GM10266 (cell line): Measurements from ENCODE around the gene VRK1.

Experiments used
- DNase-seq: peaks from one replicate; pipeline ENCODE4 v3.0.0; 2012; ENCODE audit errors: extremely low spot score
- TF ChIP-seq, protein P1 (sequence below): IDR thresholded peaks from 2 replicates; pipeline ENCODE4 v1.5.1; 2012; ENCODE audit warnings: mild to moderate bottlenecking, low read depth; ENCODE audit not compliant: control insufficient read depth, insufficient read depth; ENCODE audit errors: missing control alignments

VRK1 gene

DNA sequence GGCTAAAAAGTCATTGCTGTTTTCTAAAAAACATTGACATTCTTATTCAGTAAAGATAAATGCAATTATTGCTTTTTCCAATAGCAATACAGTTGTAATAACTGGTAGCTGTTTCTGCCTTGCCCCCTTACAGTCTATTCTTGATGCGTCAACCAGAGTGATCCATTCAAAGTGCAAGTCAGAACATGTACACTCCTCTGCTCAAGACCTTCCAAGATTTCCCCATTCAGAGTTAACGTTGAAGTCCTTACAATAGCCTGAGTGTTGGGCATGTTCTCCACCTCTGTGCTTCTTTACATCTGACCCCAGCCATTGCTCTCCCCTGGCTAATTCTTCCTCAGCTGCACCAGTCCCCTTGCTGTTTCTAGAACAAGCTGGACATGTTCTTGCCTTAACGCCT lies 24.3 kb downstream of the VRK1 start:
- DNase-seq: no peak
- TF ChIP-seq, protein P1, sequence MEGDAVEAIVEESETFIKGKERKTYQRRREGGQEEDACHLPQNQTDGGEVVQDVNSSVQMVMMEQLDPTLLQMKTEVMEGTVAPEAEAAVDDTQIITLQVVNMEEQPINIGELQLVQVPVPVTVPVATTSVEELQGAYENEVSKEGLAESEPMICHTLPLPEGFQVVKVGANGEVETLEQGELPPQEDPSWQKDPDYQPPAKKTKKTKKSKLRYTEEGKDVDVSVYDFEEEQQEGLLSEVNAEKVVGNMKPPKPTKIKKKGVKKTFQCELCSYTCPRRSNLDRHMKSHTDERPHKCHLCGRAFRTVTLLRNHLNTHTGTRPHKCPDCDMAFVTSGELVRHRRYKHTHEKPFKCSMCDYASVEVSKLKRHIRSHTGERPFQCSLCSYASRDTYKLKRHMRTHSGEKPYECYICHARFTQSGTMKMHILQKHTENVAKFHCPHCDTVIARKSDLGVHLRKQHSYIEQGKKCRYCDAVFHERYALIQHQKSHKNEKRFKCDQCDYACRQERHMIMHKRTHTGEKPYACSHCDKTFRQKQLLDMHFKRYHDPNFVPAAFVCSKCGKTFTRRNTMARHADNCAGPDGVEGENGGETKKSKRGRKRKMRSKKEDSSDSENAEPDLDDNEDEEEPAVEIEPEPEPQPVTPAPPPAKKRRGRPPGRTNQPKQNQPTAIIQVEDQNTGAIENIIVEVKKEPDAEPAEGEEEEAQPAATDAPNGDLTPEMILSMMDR: no peak

DNA sequence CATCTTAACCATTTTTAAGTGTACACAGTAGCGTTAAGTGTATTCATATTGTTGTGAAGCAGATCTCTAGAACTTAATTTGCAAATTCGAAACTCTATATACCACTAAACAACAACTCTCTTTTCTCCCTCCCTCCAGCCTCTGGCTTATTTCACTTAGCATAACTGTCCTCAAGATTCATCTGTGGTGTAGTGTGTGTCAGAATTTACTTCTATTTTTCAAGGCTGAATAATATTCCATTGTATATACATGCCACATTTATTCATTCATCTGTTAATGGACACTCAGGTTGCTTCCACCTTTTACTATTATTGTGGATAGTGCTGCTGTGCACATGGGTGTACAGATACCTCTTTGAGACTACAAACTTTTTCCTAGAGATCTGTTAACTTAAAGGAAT lies 26.5 kb downstream of the VRK1 start:
- DNase-seq: no peak
- TF ChIP-seq, protein P1: no peak

DNA sequence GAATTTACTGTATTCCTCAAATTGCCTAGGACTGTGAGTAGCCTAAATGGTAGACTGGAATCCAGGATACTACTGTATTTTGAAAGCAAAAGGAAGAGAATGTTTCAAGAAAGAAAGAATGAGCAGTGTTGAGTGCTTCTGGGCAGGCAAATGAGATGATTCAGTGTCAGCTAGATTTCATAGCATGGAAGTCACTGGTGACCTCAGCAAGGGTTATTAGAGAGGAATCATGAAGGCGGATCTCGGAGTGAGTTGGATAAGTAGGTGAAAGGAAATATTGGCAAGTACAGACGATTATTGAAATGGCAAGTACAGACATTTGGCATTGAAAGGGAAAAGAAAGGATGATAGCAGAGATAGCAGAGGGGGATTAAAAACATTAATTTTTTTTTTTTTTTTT lies 27.1 kb downstream of the VRK1 start:
- no peak for DNase-seq
- TF ChIP-seq, protein P1: no peak

DNA sequence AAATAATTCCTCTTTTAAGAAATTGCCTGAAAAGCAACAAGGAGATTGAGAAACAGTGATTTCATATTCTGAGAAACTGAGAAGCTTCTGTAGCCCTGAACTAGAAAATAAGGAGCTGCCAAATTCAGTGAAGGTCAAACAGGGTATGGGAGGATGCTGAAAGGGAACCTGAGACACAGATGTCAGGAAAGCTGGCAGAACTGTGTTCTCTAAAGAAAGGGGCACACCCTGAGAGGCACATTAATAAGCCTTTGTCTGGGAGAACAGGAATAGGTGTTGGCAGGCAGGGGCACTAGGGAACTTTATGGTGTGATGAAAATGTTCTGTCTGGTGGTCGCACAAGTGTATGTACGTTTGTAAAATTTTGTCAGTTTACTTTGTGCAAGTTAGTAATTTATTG lies 29.6 kb downstream of the VRK1 start:
- TF ChIP-seq, protein P1: no peak
- DNase-seq: no peak

DNA sequence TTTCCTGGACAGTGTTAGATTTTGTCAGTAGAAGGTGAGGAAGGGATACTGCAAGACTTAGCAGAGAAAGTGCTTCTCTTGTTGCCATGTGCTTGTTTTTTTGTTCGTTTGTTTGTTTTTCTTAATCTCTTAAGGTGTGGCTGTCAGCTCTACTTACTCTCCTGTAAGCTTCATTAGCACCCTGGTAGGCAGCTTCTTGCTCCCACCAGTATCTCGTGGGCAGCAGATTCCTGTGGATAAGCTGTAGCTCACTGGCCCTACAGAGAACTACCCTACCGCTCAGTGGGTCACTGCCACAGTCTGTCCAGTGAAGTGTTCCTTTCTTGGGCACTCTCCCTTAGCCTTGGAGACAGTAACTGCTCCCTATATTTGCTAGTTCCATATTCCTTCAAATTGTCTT lies 30.1 kb downstream of the VRK1 start:
- DNase-seq: no peak
- TF ChIP-seq, protein P1: no peak

DNA sequence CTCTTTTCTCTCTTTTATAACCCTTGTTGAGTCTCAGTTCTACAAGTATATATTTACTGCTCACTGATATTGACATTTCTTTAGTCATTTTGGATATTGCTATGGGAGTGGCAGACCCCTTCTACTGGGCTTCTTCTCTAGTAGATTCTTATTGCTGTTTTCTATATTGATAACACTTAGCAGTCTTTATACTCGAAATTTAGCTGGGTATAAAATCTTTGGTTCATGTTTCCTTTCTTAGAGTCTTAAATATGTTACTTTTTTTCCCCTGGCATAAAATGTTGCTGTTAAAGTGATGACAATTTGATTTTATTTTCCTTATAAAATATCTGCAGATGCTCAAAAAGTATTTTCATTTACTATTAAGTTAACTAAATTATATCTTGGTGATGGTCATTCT lies 32.6 kb downstream of the VRK1 start:
- DNase-seq: no peak
- TF ChIP-seq, protein P1: no peak

DNA sequence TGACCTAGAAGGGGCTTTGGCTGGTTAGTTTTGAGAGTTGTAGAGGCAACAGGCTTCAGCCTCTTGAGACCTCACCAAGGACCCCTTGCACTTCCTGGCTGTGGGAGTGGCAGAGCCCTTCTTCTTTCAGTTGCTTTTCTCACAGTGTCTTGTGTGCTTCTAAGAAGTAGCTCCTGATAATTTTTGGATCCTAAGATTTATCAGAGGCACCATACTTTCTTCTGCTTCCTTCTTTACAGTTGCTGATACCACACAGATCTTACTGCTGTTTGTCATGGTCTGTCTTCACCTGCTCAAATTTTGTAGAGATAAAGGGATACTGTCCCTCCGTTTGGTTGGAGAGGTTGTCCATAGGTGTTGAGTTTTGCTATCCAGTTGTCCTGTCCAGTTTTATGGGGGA lies 33.8 kb downstream of the VRK1 start:
- no peak for DNase-seq
- TF ChIP-seq, protein P1: no peak
